Muscle of back (tissue), 10 donors: Measurements from ENCODE around the gene SUPT20HL2. TPM values are rescaled to one million over a fixed set of nuclear protein-coding genes. Genes with fewer than 3 reads are reported as not detected.

Experiments used
- polyA plus RNA-seq, 10 donors: library from polyadenylated mRNA; unstranded; fragments of 120-200 nt; gene quantifications; one replicate each; pipeline ENCODE4 v1.2.1, GENCODE V29; 2013; ENCODE audit not compliant: insufficient read length in 10 of 10

Gene SUPT20HL2
- polyA plus RNA-seq, 10 donors: 0.07 to 0.26 (median 0.13) TPM; not detected in 1

Other genes starting within 250 kb of the SUPT20HL2 start
- 10 to 100 TPM; 14.7 to 31.9 (median 18.2) TPM for gene ZFX, start 164.3 kb downstream of the SUPT20HL2 start, polyA plus RNA-seq
- gene SUPT20HL1, start 46.6 kb upstream of the SUPT20HL2 start, polyA plus RNA-seq: under 1 TPM in 7 of 10 donors, not detected in 3; 0.07 to 0.14 (median 0.09) TPM
- 1 to 10 TPM; 1.9 to 4.0 (median 3.3) TPM for gene PDK3, start 151.2 kb upstream of the SUPT20HL2 start, polyA plus RNA-seq